Stimulated activated CD8-positive, alpha-beta memory T cell treated with anti-CD3 and anti-CD28 coated beads, Interleukin-15, amount 100 ng/mL, for 48 hours (primary cell): ENCODE data around the gene NAA16.
"Not testable (repeated sequence)": the region's sequence is repeated elsewhere in the genome, so short reads cannot be mapped to it uniquely, and the experiment has no call there.

ENCODE experiments used
- DNase-seq, 2 donors: peaks; one replicate each; pipeline ENCODE4 v3.0.0-alpha.2; 2020; ENCODE audit warnings: low read depth in 2 of 2

The NAA16 gene

DNA sequence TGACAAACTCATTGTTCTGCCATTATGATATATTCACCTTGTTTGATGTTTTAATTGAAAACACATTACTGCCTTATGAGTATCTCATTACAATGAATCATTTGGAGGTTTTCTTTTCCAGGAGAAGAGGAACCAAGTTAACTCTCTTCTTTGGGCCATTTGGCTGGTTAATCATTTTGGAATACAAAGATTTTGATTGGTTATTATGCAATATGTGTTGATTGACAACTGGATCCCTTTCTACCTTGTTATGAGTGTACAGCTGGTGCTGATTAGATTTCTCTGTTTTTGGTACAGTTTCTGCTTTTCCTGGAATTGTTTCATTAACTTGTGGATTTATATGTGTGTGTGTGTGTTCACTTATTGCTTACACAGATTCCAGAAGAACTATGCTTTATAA lies 97.1 kb downstream of the NAA16 start:
- DNase-seq: no peak

DNA sequence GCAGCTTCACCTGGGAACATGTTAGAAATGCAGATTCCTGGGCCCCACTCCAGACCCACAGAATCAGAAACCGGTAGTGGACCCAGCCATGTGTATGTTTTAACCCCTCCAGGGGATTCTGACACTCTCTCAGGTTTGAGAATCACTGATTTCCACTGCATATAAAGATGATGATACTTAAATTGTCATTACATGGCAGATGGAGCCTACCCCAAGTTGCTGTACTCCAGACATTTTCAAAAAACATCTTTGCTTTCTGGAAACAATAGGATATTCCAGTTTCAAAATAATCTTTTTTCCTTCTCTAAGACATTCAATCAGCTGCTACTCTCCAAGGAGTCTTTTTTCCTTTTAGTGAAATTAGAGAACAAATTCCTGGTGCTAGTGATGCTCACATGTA lies 97.7 kb downstream of the NAA16 start:
- no peak for DNase-seq

DNA sequence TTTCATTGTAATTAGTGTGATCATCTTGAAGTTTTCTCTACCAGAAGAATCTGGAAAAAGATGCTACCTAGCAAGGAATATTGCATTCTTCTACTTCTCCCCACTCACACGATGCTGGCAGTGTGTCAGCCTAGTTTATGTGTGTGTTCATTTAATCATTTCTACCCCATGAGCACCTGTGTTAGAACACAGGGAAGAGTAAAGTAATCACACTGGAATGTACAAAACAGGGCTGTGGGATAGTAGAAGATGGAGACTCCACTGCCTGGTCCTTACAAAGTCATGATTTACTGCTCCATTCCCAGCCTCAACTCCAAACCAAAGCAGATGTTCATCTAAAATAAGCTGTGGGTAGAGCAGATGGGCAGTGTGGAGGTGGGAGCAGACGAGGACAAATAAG lies 98.5 kb downstream of the NAA16 start:
- no peak for DNase-seq

DNA sequence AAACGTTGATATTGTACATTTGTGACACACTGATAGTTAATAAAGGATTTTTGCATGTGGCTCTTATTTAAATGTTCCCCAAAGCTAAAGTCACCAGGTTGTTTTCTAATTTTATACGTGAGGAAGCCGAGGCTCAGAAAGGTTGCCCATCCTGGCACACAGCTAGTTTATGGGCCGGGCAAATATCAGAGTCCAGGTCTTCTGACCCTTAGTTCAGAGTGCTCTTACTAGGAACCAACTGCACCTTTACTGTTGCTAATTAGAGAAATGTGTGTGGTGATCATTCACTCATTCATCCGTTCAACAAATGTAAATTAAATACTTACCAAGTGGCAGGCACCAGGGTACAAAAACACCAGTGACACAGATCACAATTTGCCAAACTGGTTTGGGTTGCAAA lies 100.0 kb downstream of the NAA16 start:
- no peak for DNase-seq

DNA sequence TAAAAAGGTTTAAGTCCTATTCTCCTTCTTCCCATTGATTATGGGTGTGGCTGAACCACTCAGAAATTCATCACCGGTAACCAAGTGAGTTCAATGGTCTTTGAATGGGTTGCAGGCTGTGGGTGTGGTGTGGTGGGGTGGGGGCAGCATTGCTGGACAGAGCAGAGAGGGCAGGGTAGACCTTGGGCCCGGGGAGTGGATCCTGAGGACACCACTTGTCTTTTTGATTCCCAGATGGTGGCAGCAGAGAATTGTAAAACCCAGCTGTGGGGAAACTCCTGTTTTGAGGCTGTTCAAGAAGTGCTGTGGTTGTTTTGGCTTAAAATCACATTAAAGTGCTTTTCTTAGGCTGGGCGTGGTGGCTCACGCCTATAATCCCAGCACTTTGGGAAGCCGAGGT lies 100.5 kb downstream of the NAA16 start:
- no peak for DNase-seq

DNA sequence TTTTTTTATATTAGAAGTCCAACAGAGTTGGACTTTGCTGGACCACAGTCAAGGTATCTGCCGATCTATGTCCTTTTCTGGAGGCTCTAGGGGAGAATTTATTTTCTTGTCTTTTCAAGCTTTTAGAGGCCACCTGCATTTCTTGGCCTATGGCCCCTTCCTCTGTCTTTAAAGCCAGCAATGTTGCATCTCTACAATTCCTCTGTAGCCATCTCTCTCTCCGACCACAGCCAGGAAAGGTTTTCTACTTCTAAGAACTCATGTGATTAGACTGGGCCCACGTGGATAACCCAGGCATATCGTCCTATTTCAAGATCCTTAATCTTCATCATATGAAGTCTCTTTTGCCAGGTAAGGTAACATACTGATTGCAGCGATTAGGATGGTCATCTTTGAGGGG lies 102.8 kb downstream of the NAA16 start:
- no peak for DNase-seq

DNA sequence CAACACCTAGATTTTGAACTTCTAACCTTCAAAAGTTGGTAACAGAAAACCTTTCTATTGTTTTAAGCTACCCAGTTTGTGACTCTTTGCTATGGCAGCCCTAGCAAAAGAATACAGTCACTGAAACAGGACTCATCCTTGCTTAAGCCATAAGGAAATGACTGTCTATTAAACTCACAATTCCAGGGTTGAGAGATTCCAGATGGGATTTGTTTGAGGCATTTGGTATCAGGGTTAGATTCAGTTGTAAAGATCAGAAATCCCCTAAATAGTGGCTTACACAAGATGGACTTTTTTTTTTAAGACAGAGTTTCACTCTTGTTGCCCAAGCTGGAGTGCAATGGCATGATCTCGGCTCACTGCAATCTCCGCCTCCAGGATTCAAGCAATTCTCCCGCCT lies 105.2 kb downstream of the NAA16 start:
- no peak for DNase-seq

DNA sequence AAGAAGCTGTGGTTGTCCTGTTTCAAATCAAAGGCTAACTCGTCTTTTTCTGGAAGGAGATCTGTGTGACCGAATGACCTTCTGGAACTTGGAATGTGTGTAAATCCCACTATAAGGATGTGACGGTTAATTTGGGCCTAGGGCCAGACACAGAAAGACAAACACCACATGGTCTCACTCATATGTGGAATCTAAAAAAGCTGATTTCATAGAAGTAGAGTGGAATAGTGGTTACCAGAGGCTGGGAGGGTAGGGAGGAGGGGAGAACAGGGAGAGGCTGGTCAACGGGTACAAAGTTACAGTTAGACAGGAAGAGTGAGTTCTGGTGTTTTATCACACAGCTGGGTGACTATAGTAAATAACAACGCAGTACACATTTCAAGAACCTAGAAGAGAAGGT lies 107.0 kb downstream of the NAA16 start:
- DNase-seq: no peak

DNA sequence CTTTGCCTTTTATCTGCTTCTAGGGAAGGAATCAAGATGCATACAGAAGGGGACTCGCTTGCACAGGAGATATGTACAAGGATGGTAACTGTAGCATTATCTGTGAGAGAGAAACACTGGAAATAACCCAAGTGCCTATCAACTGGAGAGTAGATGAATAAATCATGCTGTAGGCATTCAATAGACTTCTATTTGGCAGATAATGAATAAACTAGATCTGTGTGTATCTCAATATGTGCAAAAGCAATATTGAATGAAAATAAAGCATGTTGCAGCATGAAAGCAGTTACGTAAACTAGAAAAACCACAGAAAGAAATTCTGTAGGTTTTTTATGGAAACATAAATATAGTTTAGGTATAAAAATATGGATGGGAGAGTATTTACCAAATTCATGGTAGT lies 107.7 kb downstream of the NAA16 start:
- no peak for DNase-seq

DNA sequence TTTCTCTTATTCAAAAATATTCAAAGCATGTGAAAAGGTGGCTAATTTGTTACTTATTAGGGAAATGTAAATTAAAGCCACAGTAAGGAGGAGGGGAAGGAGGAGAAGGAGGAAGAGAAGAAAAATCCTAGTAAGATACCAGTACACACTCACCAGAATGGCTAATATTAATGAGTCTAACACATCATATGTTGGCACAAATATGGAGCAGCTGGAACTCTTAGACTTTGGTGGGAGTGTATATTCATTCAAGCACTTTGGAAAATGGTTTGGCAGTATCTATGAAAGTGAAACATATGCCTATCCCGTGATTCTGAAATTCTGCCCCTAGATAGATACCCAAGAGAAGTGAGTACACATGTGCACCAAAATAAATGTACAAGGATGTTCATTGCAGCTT lies 108.1 kb downstream of the NAA16 start:
- no peak for DNase-seq

DNA sequence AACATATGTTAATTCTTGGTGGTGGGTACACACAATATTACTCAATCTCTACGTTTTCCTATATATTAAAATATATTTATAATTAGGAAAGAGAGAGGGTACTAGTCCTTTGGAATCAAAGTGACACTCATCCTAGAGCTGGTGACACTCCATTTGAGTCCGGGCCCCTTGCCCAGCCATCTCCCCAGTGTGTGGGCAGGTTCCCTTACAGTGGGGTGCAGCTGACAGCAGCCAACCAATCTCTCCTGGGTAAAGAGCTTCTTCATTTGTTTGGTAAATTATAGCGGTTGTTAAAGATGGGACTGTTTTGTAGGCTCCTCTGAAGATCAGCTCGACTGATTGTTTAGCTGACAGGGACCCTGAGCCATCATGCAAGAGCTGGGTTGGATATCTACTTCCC lies 109.1 kb downstream of the NAA16 start:
- DNase-seq: no peak

DNA sequence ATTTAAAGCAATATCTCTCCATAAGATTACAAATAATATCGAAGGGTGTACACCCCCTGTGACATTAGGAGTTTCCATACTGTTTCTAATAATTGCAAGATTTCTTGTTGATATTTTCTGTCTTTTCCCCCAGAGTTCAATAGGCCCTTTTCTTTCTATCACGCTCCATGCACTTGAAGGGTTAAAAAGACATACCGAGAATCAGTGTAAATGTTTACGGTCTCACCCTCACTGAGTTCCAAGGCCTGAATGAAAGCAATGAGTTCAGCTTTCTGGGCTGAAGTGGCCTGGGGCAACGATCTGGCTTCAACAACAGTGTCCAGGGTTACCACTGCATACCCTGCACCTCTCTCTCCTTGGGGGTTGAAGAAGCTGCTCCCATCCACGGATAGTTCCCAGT lies 110.3 kb downstream of the NAA16 start:
- not testable (repeated sequence) for DNase-seq

DNA sequence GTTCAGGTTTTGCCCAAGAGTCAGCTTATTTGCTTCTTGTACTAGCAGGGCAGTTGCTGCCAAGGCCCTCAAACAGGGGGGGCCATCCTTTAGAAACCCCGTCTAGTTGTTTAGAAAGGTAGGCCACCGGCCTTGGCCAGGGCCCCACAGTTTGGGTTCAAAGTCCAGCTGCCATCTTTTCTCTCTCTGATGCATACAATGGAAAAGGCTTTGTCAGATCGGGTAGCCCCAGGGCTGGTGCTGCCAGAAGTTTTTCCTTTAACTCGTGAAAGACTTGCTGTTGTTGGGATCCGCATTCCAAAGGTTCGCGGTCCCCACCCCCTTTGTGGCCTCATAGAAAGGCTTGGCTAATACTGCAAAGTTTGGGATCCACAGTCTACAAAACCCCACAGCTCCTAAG lies 110.9 kb downstream of the NAA16 start:
- not testable (repeated sequence) for DNase-seq

DNA sequence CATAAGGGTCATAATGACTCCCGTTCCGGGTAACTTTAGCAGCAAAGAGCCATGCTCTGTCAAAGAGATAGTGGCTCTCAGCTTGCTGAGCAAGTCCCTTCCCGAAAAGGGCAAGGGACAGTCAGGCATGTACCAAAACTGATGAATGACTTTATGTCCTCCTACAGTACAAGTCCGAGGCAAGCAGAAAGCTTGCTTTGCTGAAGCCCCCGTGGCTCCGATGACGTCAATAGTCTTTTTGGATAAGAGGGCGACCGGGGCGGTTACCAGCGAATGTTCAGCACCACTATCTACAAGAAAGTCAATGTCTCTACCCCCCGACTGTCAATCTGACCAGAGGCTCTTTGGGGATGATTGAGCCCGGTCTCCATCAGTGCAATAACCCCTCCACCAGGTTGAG lies 112.2 kb downstream of the NAA16 start:
- not testable (repeated sequence) for DNase-seq

DNA sequence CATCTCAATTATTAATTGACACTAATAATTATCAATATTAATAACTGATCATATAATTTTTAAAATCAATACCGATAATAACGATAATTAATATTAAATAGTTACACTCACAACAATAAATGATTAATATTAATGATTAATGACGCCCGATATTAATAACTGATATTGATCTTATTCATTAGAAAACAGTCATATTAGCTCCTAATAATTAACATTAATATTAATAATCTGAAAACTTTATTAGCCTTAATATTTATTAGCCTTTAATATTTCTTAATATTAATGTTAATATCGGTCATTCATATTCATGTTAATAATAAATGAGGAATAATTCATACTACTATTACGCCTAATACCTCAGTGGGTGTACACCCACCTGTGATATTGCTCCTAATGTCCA lies 113.6 kb downstream of the NAA16 start:
- not testable (repeated sequence) for DNase-seq

DNA sequence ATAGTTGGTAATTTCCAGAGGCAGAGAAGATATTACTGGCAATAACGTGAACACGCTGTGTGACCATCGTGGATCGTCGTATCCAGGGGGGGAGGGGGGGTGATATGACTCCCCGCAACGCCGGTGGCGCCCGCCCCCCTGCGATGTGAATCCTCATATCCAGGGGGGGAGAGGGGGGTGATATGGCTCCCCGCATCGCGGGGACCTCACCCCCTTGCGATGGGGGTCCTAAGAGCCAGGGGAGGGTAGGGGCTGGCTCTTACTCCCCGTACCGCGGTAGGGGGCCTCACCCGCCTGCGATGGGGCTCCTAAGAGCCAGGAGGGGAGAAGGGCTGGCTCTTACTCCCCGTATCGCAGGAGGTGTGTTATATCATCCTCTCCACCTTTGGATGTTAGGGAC lies 115.0 kb downstream of the NAA16 start:
- no peak for DNase-seq
